HepG2 (cell line): ENCODE data around the gene P3R3URF. TPM values are rescaled to one million over a fixed set of nuclear protein-coding genes. Genes with fewer than 3 reads are reported as not detected.

Source experiments
- CREB1 ChIP-seq, 2 experiments: fragments of 450-650 bp in 1 of 2; IDR thresholded peaks; 2 replicates each; pipeline ENCODE4 v1.6.1; 2016 to 2017; ENCODE audit warnings: control low read depth in 1 of 2, mild to moderate bottlenecking in 1 of 2, missing compliant biosample characterization in 1 of 2, missing genetic modification characterization in 1 of 2
- FOXA3 ChIP-seq: IDR thresholded peaks from 2 replicates; pipeline ENCODE4 v1.6.1; 2016; ENCODE audit warnings: missing genetic modification reagents, missing compliant biosample characterization
- KAT2B ChIP-seq: fragments of 150-350 bp; IDR thresholded peaks from 2 replicates; pipeline ENCODE4 v1.6.1; 2014; ENCODE audit warnings: low read depth, low read length, borderline replicate concordance
- KDM6A ChIP-seq: IDR thresholded peaks from 2 replicates; pipeline ENCODE4 v1.6.1; 2016; ENCODE audit warnings: low read depth
- MYC ChIP-seq: sonication (generic); formaldehyde crosslinking; IDR thresholded peaks from 2 replicates; pipeline ENCODE4 v1.9.0; 2021; ENCODE audit warnings: missing genetic modification reagents, borderline replicate concordance
- ZFAT ChIP-seq: sonication (generic); formaldehyde crosslinking; conservative IDR thresholded peaks from 2 replicates; pipeline ENCODE4 v1.8.1; 2023; ENCODE audit warnings: missing genetic modification reagents, inconsistent platforms
- ZNF382 ChIP-seq: sonication (generic); formaldehyde crosslinking; IDR thresholded peaks from 2 replicates; pipeline ENCODE4 v1.5.0; 2020; ENCODE audit warnings: missing genetic modification reagents, mild to moderate bottlenecking, borderline replicate concordance
- ZNF652 ChIP-seq: IDR thresholded peaks from 2 replicates; pipeline ENCODE4 v1.6.1; 2016; ENCODE audit warnings: low read depth, borderline replicate concordance
- ZSCAN12 ChIP-seq: sonication (generic); formaldehyde crosslinking; IDR thresholded peaks from 2 replicates; pipeline ENCODE4 v1.9.0; 2021; ENCODE audit warnings: mild to moderate bottlenecking, missing genetic modification reagents
- ZSCAN29 ChIP-seq: sonication (generic); formaldehyde crosslinking; conservative IDR thresholded peaks from 2 replicates; pipeline ENCODE4 v1.4.0; 2020; ENCODE audit warnings: mild to moderate bottlenecking, missing genetic modification reagents
- polyA plus RNA-seq, 8 experiments: library from polyadenylated mRNA; depleted of rRNA in 3 of 8; stranded (reverse) in 7 of 8; unstranded in 1 of 8; fragments of >200 nt; fragmentation: Illumina TruSeq in 4 of 8; extraction: Trizol in 4 of 8; gene quantifications; 2 replicates each; pipeline versions ENCODE4 v1.2.1 to v1.2.3, GENCODE V29; 2011 to 2016; ENCODE audit warnings: low read depth in 4 of 8, missing spikeins in 1 of 8, mixed read lengths in 1 of 8; ENCODE audit not compliant: insufficient read depth in 1 of 8
- total RNA-seq, 5 experiments: library from RNA; depleted of rRNA; stranded (reverse); fragments of >200 nt; fragmentation: Illumina TruSeq; extraction: Trizol; gene quantifications; 2 replicates each; pipeline ENCODE4 v1.2.3, GENCODE V29; 2016; ENCODE audit warnings: low read depth in 1 of 5
- TF ChIP-seq, protein P1 (sequence below), 2 experiments: sonication (generic) in 1 of 2; formaldehyde crosslinking in 1 of 2; IDR thresholded peaks; 2 replicates each; pipeline versions ENCODE4 v1.5.1 to v1.6.1; 2011 to 2020; ENCODE audit warnings: borderline replicate concordance in 1 of 2, low read depth in 1 of 2, low read length in 1 of 2, mild to moderate bottlenecking in 1 of 2, missing genetic modification reagents in 1 of 2, moderate library complexity in 1 of 2
- TF ChIP-seq, protein P2 (sequence below): IDR thresholded peaks from 2 replicates; pipeline ENCODE4 v1.6.1; 2016; ENCODE audit warnings: missing biosample characterization, missing genetic modification reagents, low read depth
- TF ChIP-seq, protein P3 (sequence below): IDR thresholded peaks from 2 replicates; pipeline ENCODE4 v1.6.1; 2016; ENCODE audit warnings: missing genetic modification reagents, missing compliant biosample characterization
- TF ChIP-seq, protein P4 (sequence below): sonication (generic); formaldehyde crosslinking; IDR thresholded peaks from 2 replicates; pipeline ENCODE4 v1.9.0; 2022; ENCODE audit warnings: missing genetic modification reagents, mild to moderate bottlenecking, borderline replicate concordance
- TF ChIP-seq, protein P5 (sequence below): sonication (generic); formaldehyde crosslinking; IDR thresholded peaks from 2 replicates; pipeline ENCODE4 v1.4.0; 2020; ENCODE audit warnings: missing genetic modification reagents, low read depth, mild to moderate bottlenecking, borderline replicate concordance
- TF ChIP-seq, protein P6 (sequence below): sonication (generic); formaldehyde crosslinking; IDR thresholded peaks from 2 replicates; pipeline ENCODE4 v1.4.0; 2020; ENCODE audit warnings: mild to moderate bottlenecking, missing genetic modification reagents
- TF ChIP-seq, protein P7 (sequence below): sonication (generic); formaldehyde crosslinking; IDR thresholded peaks from 2 replicates; pipeline ENCODE4 v1.8.0; 2022; ENCODE audit warnings: missing genetic modification reagents, mild to moderate bottlenecking, borderline replicate concordance

Gene P3R3URF
- total and polyA plus RNA-seq, 2 of the 13 experiments (the other 11 are each of a cell fraction or from before 2014, with no cell fraction given) = not detected

DNA sequence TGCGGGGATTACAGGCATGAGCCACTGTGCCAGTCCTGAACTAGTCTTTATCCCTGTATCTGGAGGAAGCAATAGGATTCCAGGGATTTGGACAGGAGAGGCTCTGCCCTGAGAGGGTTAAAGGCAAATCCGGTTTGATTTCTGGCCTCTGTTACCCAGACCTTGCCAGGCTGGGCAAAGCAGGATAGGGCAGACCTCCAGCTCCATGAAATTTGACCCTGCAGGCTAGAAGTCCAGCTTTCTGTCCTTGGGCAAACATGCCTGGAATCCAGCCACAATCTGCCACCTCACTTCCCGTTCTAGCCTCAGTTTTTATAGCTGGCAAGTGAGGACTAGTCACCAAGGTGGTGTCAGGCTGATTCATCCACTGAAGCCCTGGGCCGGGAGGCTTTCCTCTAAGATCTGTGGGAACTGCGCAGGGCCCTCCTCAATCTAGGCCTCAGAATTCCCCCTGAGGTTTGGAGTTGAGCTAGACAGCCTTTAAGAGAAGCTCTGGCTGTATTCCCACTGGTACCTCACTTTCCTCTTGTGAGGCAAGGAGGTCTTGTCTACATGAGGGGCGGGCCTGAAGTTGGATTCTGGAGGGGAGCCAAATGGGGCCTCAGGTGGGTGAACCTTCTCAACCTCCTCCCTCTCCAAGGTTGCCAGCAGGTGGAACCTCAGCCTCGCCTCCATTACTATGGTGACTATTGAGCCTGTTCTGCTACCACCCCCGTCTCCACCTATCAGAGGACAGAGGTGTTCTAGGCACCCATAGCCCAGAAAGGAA, 7.0 kb upstream of the P3R3URF start (continued):
- TF ChIP-seq, protein P1, sequence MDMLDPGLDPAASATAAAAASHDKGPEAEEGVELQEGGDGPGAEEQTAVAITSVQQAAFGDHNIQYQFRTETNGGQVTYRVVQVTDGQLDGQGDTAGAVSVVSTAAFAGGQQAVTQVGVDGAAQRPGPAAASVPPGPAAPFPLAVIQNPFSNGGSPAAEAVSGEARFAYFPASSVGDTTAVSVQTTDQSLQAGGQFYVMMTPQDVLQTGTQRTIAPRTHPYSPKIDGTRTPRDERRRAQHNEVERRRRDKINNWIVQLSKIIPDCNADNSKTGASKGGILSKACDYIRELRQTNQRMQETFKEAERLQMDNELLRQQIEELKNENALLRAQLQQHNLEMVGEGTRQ (IDR thresholded peaks at IDR 0.05; ENCODE audit: low read depth, low read length) = no peak
- TF ChIP-seq, protein P1 (CRISPR knock-in tag; IDR thresholded peaks at IDR 0.05; ENCODE audit: borderline replicate concordance) = no peak
- TF ChIP-seq, protein P2, sequence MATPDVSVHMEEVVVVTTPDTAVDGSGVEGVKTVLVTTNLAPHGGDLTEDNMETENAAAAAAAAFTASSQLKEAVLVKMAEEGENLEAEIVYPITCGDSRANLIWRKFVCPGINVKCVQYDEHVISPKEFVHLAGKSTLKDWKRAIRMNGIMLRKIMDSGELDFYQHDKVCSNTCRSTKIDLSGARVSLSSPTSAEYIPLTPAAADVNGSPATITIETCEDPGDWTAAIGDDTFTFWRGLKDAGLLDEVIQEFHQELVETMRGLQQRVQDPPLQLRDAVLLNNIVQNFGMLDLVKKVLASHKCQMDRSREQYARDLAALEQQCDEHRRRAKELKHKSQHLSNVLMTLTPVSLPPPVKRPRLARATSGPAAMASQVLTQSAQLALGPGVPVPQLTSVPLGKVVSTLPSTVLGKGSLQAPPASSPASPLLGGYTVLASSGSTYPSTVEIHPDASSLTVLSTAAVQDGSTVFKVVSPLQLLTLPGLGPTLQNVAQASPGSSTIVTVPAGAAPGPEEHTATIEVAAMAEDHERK (CRISPR knock-in tag) = no peak
- TF ChIP-seq FOXA3 (CRISPR knock-in tag) (peak; percentile 45), ZSCAN29 (CRISPR knock-in tag) (peak; percentile 87; the same call in 1 of the 2 replicates), ZNF382 (no peak), CREB1 (IDR thresholded peaks at IDR 0.05) (peak; percentile 37; the same call in 1 of the 2 replicates), CREB1 (CRISPR knock-in tag; IDR thresholded peaks at IDR 0.05) (peak; percentile 79), KAT2B (no peak), ZNF652 (CRISPR knock-in tag) (peak; percentile 96), KDM6A (CRISPR knock-in tag) (peak; percentile 53; the same call in 1 of the 2 replicates), ZSCAN12 (no peak), ZFAT (CRISPR knock-in tag) (no peak), MYC (CRISPR knock-in tag) (peak; percentile 31; the same call in 1 of the 2 replicates)
- TF ChIP-seq, protein P3, sequence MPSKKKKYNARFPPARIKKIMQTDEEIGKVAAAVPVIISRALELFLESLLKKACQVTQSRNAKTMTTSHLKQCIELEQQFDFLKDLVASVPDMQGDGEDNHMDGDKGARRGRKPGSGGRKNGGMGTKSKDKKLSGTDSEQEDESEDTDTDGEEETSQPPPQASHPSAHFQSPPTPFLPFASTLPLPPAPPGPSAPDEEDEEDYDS = peak; percentile 60; the same call in 1 of the 2 replicates
- TF ChIP-seq, protein P4, sequence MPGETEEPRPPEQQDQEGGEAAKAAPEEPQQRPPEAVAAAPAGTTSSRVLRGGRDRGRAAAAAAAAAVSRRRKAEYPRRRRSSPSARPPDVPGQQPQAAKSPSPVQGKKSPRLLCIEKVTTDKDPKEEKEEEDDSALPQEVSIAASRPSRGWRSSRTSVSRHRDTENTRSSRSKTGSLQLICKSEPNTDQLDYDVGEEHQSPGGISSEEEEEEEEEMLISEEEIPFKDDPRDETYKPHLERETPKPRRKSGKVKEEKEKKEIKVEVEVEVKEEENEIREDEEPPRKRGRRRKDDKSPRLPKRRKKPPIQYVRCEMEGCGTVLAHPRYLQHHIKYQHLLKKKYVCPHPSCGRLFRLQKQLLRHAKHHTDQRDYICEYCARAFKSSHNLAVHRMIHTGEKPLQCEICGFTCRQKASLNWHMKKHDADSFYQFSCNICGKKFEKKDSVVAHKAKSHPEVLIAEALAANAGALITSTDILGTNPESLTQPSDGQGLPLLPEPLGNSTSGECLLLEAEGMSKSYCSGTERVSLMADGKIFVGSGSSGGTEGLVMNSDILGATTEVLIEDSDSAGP (CRISPR knock-in tag) = peak; percentile 33; the same call in 1 of the 2 replicates
- TF ChIP-seq, protein P5, sequence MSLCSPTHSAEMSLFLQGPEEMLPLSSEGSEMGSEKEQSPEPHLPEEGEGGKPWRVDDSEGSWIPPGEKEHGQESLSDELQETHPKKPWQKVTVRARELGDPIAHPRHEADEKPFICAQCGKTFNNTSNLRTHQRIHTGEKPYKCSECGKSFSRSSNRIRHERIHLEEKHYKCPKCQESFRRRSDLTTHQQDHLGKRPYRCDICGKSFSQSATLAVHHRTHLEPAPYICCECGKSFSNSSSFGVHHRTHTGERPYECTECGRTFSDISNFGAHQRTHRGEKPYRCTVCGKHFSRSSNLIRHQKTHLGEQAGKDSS (CRISPR knock-in tag) = peak; percentile 41; the same call in 1 of the 2 replicates
- TF ChIP-seq, protein P6, sequence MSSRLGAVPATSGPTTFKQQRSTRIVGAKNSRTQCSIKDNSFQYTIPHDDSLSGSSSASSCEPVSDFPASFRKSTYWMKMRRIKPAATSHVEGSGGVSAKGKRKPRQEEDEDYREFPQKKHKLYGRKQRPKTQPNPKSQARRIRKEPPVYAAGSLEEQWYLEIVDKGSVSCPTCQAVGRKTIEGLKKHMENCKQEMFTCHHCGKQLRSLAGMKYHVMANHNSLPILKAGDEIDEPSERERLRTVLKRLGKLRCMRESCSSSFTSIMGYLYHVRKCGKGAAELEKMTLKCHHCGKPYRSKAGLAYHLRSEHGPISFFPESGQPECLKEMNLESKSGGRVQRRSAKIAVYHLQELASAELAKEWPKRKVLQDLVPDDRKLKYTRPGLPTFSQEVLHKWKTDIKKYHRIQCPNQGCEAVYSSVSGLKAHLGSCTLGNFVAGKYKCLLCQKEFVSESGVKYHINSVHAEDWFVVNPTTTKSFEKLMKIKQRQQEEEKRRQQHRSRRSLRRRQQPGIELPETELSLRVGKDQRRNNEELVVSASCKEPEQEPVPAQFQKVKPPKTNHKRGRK (CRISPR knock-in tag) = no peak
- TF ChIP-seq, protein P7, sequence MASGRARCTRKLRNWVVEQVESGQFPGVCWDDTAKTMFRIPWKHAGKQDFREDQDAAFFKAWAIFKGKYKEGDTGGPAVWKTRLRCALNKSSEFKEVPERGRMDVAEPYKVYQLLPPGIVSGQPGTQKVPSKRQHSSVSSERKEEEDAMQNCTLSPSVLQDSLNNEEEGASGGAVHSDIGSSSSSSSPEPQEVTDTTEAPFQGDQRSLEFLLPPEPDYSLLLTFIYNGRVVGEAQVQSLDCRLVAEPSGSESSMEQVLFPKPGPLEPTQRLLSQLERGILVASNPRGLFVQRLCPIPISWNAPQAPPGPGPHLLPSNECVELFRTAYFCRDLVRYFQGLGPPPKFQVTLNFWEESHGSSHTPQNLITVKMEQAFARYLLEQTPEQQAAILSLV (CRISPR knock-in tag) = 0 out of 2 replicates have a peak, but pooled peaks have one; percentile 51
